Measurements from ENCODE around the gene FOXF2.

Gene FOXF2

DNA sequence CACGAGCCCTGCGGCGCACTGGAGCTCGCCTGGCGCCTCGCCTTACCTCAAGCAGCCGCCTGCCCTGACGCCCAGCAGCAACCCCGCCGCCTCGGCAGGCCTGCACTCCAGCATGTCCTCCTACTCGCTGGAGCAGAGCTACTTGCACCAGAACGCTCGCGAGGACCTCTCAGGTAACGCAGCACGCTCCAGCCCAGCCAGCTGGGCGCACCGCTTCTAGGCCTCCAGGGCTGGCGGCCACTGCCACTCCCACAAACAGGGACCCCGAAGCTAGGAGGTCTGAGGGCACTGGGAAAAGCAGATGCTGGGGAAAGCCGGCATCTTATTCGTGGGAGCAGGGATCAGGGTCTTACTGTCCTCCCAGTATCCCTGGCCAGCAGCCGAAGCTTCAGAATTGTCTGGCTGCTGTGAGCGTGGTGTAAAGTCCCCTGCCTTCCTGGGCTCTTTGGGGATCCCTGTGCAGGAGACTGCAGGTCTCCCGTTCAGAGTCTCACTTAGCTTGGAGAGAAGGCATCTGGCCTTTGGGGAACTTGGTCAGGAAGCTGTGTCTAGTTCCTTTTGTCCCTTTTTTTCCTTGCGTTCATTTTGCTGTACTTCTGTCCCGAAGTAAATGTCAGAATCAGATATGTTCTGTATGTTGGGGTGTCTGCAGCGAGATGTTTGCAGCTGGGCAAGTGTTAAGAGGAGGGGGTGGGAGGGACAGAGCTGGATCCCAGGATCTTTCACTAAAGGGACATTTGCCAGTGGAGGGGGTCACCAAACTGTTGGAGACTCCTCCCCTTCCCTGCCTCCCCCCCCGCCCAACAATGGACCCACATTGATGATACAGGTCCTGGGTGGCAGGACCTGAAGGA is 1.8 kb downstream of the FOXF2 start:
- peak; percentile 72 for DNase-seq (ENCODE audit: low spot score)

DNA sequence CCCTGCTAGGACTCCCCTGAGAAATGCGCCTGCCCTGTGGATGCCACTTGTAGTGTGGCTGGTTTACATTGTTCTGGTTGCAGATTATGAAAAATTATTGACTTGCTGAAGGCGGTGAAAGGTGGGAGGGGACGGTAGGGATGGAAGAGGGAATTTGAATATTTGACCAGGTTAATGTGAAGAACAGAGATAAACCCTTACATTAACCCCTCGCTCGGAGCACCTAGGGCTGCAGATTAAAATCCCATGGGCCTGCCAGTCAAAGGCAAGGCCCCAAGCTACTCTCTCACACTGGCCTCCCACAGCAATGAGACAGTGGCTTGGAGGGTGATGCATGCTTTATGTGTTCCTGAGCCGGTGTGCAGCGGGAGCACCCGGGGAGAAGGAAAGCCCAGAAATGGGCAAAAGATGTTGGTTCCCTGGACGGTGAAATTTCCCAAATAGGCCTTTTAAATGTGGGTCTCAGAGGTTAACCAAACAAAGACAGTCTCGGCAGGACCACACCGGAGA is 2.5 kb downstream of the FOXF2 start:
- DNase-seq (ENCODE audit: low spot score), result no peak

DNA sequence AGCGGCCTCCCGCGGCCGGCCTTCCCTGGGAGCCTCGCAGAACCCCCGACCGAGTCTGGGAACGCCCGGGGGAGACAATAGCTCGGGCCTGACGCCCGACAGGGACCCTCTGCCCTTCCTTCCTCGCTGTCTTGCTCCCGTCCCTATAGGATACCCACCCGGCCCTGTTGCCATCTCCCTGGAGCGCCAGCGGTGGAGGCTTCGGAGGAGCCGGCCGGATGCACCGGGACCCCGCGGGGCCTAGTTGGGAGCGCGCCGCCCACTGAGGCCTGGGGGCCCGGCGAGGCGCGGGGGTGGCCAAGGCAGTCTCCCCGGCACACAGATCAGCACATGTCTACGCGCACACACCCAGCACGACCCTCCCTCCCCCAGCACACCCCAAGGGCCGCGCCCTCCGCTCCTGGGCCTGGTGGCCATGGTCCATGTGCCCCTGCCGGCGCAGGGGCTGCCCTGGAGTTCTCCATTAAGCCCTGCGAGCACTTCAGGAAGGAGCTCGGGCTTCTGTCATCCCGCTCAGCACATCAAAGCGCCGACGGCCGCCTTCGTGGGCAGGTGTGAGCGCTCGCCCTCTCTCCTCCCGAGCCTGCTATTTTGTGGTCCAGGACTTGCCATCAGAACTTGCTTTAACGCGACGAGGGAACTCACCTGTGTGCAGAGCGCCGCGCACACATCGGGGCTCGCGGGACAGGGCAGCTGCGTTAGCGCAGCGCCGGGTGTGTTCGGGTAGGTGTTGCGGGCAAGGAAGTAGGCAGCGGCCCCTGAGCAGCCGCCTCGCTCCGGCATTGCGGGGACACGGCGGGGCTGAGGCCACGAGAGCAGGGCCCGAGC is 3.7 kb downstream of the FOXF2 start:
- no peak for DNase-seq (ENCODE audit: low spot score)

DNA sequence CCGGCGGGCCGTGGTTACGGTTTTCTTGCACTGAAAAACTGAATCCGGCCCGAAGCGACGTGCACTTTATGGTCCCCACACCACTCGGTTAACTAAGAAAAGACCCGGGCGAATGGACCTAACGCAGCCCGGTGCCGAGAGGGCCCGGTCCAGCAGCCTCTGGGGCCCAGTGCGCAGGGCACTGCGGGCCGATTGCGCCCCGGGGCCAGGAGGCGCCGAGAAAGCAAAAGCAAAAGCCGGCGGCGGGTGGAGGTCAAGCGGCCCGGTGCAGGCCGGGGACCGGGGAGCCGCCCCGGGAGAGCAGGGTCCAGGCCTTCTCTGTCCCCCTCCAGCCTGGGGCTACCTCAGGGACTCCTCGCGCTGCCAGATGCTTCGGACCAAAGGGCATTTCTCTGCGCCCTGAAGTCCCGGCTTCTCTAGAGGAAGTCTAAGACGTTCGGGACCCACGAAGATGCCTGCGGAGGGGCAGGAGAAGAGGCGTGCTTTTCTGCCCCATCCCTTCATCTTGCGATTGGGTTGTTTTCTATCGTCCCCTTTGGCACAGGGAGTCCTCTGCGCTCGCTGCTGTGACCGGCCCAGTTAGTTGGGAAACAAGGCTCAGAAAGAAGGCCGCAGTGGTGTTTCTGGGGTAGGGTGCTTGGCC is 4.4 kb downstream of the FOXF2 start:
- no peak for DNase-seq (ENCODE audit: low spot score)

DNA sequence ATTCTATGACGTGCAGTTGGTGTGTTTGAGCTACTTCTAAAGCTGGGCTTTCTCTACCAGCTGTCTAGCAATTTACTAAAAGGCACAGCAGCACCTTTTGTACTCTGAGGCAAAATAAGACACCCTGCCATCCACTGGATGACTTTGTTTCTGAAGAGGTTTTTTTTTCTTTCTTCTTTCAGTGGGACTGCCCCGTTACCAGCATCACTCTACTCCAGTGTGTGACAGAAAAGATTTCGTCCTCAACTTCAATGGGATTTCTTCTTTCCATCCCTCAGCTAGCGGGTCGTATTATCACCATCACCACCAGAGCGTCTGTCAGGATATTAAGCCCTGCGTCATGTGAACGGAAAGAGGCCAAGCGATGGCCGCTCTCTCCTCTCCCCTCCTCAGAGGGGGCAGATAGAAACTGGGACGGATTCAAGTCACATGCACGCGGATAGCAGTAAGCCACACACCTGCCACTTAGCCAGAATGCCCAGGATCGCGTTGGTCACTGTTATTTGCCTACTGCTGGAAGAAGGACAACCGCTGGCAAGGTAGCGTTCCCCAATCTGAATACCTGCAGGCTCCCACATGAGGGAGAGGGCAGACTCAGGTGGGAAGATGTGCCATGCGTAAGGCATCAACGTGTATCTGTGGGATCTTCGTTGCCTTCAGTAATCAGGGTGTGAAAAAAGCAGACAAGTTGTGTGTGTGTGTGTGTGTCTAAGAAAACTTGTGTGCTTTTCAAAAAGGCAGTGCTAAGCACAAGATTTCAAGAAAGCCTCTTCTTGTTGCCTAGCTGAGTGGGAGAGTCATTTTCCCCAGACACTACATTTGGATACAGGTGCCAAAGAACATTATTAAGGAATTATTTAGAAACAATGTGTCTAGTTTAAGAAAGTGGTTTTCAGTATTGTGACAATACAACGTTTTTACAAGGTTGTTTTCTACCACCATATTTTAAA is 5.4 kb downstream of the FOXF2 start:
- DNase-seq (ENCODE audit: low spot score), result no peak

DNA sequence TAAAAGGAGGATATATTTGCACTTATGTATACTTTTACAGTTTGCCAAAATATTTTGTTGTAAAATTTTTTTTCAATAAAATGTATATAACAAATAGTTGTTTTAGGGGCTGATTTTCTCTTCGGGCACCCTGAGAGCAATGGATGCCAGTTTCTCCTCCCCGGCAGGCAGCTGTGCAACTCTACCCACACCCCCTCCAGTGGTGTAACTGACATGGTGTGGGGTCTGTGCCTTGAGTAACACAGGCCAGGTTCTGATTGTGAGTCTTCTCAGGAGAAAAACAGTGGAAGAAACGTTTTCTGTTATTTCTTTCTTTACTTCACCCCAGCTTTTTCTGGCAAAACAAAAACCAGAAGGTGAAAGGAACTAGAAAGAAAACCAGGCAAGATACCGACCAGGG is 6.1 kb downstream of the FOXF2 start:
- no peak for DNase-seq (ENCODE audit: low spot score)

DNA sequence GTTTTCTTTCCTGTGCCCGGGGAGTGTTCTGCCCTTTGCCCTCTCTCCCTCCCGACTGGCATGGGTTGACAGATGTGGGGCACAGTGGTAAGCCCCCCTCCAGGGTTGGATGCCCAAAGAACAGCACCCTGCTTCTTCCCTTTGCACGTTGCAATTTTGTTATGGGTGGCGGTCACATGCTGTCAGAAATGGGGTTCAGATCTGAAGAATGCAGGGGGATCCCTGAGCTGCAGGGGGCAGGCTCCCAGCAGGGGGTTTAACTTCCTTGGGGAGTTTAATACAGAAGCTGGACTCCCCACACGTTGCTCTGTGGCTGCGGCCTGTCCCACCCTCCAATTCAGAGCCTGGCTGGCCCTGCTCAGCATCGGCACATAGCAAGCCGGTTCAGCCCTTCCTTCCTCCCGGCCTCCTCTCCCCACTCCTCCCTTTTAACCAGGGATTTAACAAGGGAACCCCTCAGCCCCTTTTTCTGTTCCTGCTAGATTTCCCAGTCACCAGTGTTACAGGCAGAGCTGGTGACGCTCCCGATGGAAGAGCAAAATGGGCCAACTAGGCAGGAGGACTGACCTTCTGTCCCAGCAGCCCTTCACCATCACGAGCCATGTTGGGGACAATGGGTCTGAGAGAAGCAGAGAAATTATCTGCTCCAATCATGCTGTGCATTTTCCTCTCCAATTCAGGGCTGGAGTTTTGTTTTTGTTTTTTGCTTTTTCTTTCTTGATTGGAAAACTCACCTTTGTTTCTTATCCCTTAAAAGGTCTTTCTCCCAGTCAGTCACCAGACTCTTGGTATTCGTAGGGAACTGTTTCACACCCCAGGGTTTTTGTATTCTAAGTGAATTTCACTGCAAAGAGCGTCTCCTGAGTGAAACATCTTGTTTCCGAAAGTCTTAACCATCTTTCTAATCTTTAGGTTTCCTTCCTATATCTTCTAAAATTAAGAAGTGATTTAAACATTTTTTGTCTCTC is 6.8 kb downstream of the FOXF2 start:
- no peak for DNase-seq (ENCODE audit: low spot score)

DNA sequence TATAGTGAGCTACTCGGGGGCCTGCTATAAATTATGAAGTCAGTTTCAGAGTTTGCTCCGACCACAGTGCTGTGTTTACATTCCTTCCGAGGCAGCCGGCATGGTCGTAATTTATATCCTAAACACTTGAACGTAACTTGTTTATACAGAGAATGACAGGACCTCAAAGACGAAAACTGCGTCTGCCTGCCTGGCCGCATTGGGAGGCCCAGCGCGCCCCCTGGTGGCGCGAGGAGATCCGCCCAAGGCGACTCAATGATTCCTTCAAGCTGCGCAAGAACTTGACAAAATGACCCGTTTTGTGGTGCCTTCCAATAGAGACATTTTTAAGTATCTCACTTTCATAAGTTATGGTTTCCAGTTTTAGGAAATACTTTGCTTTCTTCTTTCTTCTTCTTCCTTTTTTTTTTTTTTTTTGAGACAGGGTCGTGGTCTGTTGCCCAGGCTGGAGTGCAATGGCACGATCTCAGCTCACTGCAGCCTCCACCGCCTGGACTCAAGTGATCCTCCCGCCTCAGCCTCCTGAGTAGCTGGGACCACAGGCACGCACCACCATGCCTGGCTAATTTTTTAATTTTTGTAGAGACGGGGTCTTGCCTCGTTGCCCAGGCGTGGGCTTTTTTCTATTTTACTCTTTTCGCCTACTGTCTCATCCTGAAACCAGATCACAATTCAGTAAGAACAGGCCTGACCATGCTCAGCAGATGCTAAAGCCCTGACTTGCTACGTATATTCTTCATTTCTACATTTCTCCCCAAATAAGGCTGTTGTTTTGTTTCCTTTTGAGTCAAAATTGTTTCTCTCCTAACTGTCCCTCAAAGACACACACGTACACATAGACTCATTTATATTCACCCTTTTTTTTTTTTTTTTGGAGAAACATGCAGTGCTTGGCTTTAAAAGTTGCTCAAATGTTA is 7.8 kb downstream of the FOXF2 start:
- peak; percentile 92 for DNase-seq (ENCODE audit: low spot score)

DNA sequence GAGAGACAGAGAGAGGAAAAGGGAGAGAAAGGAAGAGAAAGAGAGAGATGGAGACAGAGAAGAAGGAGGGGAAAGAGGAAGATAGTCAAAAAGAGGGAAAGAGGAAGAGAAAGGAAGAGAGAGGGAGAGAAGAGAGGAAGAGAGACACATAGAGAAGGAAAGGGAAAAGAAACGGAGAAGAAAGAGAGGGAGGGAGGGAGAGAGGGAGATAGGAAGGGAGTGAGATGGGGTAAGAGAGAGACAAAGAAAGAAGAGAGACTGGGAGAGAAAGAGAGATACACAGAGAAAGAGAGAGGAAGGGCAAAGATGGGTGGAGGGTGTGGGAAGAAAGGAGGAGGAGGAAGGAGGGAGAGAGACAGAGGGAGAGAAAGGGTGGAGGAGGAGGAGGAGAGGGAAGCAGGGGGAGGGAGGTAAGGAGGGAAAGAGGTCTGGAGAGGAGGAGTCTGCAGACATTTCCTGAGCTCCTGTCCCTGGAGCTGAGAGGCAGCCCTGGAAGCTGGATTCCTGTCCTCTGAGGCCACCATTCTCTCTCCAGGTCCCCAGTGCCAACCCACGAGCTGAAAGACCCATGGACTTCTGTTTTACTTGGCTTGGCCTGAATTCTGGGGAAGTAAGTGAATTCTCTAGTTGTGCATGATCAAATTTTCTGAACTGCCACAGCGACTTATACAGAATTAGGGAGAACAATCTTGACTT is 9.9 kb downstream of the FOXF2 start:
- no peak for DNase-seq (ENCODE audit: low spot score)

DNA sequence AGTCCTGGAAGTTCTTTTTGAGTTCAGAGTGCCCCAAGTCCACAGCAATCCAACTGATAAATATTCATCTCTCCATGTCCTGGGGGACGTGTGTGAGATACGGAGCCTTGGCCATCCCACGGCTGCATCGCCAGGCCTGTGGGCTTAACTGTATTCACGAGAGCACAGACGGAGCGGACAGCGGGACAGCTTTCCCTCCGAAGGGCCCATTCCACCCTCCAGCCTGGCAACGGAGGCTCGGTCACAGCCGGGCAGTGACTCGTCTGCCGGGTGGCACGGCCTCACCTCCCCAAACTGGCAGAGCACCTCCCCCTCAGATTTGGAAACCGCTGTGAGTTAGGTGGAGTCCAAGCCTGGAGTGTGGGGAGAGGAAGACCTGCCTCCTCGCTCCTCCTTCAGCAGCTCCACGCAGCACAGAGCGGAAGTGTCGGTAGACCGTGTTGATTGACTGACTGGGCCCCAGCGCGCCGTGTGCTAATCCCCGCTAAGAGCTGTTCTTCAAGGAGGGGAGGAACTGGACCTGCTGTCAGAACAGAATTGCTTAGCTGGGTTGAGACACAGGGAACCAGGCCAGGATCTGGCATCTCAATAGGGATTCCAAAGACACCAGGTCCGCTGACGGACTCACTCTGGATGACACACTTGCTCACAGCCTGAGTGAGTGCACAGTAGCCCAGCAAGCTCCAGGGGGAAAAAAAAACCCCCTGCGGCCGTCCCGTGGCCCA is 10.9 kb downstream of the FOXF2 start:
- DNase-seq (ENCODE audit: low spot score), result no peak

DNA sequence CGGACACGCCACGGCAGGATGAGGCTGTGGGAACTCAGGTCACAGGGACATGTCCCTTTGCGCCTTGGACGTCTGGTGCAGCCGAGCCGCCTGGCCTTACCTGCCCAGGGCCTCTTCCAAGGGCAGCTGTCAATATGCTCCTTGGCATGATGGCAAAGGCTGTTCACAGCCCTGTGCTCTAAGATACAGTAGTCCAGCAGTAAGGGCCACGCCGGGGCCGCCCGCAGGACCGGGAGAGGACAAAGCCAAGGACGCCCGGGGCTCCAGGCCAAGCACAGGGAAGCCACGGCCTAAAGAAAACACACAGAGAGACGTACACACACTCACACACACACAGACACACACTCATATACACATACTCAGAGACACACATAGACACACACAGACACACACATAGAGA is 13.0 kb downstream of the FOXF2 start:
- no peak for DNase-seq (ENCODE audit: low spot score)

DNA sequence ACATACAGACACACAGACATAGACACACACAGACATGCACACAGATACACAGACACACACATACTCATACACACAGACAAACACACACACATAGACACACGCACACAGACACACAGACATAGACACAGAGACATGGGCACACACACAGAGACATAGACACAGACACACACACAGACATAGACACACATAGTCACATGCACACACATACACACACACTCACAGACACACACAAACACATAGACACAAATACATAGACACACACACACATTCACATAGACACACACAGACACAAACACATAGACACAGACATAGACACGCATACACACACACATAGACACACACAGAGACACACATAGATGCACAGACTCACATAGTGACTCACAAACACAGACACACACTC is 13.5 kb downstream of the FOXF2 start:
- DNase-seq (ENCODE audit: low spot score), result no peak

DNA sequence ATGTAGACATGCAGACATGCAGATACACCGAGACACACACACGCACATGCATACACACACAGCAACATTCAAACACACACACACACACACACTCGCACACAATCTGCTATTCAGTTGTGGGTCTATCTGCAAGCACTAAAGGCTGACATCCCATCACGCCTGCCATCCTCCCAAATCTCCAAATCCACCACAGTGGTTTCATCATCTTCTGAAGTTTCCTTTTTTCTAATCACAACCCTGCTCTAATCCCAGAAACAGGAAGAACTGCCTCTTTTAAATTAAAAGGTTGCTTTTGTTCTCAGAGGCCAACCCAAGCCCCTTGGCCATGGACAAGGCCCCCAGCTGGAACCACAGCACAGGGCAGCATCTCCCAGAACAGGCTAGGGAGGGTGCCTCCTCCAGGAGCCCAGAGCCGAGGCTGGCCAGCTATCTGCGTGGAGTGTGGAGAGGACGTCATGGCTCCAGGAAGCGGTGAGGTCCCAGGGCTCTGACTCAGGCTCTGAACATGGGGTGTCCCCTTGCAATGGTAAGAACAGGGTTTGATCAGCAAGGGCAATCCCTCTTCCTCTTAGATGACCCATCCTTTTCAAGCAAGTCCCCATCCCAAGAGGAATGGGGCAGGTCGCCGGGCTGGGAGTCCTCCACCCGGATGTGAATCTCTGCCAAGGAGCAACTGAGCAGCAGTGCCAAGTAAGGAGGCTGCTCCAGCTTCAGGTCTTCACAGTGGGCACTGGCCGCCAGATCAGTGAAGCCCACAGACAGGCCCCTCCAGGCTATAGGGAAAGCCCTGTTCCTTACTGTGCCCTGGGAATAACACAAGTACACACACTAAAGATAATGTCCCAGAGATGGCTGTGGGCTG is 14.7 kb downstream of the FOXF2 start:
- DNase-seq (ENCODE audit: low spot score), result no peak

DNA sequence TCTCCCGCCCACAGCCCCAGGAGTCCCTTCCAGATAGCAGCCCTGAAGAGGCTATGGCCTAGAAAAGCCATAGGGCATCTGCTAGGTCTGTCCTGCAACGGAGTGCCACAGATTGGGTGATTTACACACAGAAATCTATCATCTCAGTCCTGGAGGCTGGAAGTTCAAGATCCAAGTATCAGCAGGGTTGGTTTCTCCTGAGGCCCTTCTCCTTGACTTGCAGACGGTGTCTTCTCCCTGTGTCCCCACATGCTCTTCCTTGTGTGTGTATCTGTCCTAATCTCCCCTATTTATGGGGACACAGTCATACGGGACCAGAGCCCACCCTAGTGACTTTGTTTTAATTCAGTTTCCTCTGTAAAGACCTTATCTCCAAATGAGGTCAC is 15.3 kb downstream of the FOXF2 start:
- DNase-seq (ENCODE audit: low spot score), result no peak

DNA sequence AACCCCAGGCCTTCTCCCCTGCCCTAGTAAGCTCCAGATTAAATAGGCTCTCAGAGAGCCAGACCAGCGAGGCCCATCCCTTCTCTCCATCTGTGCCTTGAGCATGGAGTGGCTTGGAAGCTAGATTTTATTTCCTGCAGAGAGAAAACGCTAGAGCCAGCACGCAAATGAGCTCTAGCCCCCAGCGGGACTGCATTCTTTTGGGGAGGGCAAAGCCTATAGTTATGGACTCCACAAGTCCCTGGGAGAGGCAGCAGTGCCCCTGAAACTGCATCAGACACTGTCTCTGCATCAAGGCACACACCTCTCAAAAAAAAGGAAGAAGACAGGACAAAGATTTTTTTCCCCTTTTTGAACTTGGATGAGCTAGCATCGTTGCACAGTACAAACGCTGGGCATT is 15.8 kb downstream of the FOXF2 start:
- no peak for DNase-seq (ENCODE audit: low spot score)

DNA sequence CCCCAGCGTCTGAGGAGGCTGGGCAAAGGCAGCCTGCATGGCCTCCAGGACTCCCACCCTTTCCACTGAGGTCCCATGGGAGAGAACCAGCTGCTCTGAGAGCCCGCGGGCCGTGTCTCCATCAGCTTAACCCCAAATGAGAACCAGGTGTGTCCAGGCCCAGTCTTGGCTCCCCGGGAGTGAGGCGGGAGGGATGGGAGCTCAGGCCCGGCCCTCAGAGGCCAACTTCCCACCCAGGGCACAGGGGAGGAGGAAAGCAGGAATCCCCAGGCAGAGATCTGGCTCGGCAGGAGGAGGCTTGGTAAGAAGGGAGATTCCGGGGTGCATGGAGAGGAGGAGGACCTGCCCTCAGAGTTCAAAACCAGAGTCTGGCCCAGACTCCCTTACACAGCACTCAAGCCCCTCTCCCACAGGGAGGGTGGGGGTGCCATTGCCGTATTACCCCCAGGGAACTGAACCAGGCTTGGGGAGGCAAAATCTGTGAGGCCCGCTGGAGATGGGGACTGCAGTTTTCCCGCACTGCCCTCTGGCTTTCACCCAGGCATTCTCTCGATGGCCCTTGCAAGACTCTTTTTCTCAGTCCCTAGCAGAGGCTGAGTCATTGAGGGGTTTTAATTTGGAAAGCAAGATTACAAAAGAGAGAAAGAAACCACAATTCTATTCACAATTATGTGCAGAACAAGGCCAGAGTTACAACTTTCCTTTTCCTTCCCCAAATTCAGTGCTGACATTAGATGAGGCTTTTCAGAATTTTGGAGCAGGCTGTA is 17.1 kb downstream of the FOXF2 start:
- DNase-seq (ENCODE audit: low spot score), result no peak
